GM23338 (cell line): ENCODE data around the gene VAPB. TPM values are rescaled to one million over a fixed set of nuclear protein-coding genes. Genes with fewer than 3 reads are reported as not detected.

Experiments used
- JUNB ChIP-seq: IDR thresholded peaks from one replicate; pipeline ENCODE4 v1.6.1; 2016; ENCODE audit warnings: antibody characterized with exemption; ENCODE audit not compliant: unreplicated experiment
- NANOG ChIP-seq: IDR thresholded peaks from 2 replicates; pipeline ENCODE4 v1.6.1; 2016; ENCODE audit warnings: antibody characterized with exemption, borderline replicate concordance
- STAT1 ChIP-seq: IDR thresholded peaks from one replicate; pipeline ENCODE4 v1.6.1; 2016; ENCODE audit warnings: antibody characterized with exemption; ENCODE audit not compliant: unreplicated experiment
- ZNF114 ChIP-seq: fragments of 250-450 bp; sonication (Bioruptor Pico); IDR thresholded peaks from 2 replicates; pipeline ENCODE4 v1.5.0; 2020; ENCODE audit warnings: mild to moderate bottlenecking, moderate library complexity
- ZNF331 ChIP-seq: fragments of 250-450 bp; sonication (Bioruptor Pico); IDR thresholded peaks from 2 replicates; pipeline ENCODE4 v1.5.0; 2020; ENCODE audit warnings: low read depth, mild to moderate bottlenecking, moderate library complexity
- polyA plus RNA-seq: library from polyadenylated mRNA; unstranded; fragments of >200 nt; fragmentation: Nextera tagmentation; extraction: Ambion mirVana; gene quantifications from 2 replicates; pipeline ENCODE4 v1.2.1, GENCODE V29; 2016
- total RNA-seq: library from RNA; depleted of rRNA; stranded (reverse); fragments of >200 nt; shearing (Covaris generic); gene quantifications from 2 replicates; pipeline ENCODE4 v1.2.3, GENCODE V29; 2014
- TF ChIP-seq, protein P1 (sequence below): fragments of 250-450 bp; sonication (Bioruptor Pico); IDR thresholded peaks from 2 replicates; pipeline ENCODE4 v1.5.0; 2020; ENCODE audit warnings: mild to moderate bottlenecking, moderate library complexity
- TF ChIP-seq, protein P2 (sequence below), 2 experiments: fragments of 200-600 bp in 1 of 2; sonication (generic) in 1 of 2; conservative IDR thresholded peaks; 2 replicates each; pipeline versions ENCODE4 v1.5.1 to v1.6.1; 2016 to 2017; ENCODE audit warnings: antibody characterized with exemption in 2 of 2, low read depth in 2 of 2, mild to moderate bottlenecking in 2 of 2, moderate library complexity in 1 of 2
- TF ChIP-seq, protein P3 (sequence below): IDR thresholded peaks from one replicate; pipeline ENCODE4 v1.6.1; 2018; ENCODE audit warnings: antibody characterized with exemption; ENCODE audit not compliant: unreplicated experiment

VAPB gene
- total and polyA plus RNA-seq, 2 experiments from 2014 or later: 18.8 to 22.9 TPM

DNA sequence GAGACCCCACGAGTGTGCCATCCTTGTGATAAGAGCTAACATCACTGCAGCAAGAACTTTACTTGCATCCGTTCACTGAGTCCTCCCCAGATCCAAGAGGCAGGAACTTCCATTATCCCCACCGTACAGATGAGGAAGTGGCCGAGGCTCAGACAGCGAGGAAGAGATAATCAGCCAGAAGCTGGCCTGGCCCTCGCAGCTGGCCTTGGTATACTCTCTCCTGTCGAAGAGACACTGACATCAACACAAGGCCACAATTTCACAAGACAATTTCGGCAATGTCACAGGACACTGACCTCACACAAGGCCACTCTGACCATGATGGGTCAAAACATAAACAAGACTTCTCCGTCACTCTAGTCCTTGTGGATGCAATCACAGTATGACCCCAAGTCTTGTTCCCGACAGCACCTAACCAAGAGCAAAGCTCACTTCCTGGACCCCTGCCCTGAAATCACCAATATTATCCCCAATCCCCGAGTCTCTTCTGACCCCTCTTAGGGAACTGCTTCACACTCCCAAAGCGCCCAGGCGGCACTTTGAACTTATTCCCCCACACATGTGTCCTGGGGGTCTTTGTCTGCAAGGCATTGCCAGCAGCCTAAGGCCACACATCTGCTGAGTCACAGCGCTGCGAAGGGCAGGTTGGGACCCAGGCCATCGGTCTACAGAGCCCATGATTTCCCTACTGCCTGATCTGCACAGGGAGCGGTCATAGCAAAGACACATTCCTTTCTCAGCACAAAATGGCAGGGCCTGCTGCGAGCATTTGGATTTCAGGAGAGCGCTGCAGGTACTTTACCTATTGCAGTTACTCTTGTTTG, 14.8 kb upstream of the VAPB start (continued):
- TF ChIP-seq, protein P1, sequence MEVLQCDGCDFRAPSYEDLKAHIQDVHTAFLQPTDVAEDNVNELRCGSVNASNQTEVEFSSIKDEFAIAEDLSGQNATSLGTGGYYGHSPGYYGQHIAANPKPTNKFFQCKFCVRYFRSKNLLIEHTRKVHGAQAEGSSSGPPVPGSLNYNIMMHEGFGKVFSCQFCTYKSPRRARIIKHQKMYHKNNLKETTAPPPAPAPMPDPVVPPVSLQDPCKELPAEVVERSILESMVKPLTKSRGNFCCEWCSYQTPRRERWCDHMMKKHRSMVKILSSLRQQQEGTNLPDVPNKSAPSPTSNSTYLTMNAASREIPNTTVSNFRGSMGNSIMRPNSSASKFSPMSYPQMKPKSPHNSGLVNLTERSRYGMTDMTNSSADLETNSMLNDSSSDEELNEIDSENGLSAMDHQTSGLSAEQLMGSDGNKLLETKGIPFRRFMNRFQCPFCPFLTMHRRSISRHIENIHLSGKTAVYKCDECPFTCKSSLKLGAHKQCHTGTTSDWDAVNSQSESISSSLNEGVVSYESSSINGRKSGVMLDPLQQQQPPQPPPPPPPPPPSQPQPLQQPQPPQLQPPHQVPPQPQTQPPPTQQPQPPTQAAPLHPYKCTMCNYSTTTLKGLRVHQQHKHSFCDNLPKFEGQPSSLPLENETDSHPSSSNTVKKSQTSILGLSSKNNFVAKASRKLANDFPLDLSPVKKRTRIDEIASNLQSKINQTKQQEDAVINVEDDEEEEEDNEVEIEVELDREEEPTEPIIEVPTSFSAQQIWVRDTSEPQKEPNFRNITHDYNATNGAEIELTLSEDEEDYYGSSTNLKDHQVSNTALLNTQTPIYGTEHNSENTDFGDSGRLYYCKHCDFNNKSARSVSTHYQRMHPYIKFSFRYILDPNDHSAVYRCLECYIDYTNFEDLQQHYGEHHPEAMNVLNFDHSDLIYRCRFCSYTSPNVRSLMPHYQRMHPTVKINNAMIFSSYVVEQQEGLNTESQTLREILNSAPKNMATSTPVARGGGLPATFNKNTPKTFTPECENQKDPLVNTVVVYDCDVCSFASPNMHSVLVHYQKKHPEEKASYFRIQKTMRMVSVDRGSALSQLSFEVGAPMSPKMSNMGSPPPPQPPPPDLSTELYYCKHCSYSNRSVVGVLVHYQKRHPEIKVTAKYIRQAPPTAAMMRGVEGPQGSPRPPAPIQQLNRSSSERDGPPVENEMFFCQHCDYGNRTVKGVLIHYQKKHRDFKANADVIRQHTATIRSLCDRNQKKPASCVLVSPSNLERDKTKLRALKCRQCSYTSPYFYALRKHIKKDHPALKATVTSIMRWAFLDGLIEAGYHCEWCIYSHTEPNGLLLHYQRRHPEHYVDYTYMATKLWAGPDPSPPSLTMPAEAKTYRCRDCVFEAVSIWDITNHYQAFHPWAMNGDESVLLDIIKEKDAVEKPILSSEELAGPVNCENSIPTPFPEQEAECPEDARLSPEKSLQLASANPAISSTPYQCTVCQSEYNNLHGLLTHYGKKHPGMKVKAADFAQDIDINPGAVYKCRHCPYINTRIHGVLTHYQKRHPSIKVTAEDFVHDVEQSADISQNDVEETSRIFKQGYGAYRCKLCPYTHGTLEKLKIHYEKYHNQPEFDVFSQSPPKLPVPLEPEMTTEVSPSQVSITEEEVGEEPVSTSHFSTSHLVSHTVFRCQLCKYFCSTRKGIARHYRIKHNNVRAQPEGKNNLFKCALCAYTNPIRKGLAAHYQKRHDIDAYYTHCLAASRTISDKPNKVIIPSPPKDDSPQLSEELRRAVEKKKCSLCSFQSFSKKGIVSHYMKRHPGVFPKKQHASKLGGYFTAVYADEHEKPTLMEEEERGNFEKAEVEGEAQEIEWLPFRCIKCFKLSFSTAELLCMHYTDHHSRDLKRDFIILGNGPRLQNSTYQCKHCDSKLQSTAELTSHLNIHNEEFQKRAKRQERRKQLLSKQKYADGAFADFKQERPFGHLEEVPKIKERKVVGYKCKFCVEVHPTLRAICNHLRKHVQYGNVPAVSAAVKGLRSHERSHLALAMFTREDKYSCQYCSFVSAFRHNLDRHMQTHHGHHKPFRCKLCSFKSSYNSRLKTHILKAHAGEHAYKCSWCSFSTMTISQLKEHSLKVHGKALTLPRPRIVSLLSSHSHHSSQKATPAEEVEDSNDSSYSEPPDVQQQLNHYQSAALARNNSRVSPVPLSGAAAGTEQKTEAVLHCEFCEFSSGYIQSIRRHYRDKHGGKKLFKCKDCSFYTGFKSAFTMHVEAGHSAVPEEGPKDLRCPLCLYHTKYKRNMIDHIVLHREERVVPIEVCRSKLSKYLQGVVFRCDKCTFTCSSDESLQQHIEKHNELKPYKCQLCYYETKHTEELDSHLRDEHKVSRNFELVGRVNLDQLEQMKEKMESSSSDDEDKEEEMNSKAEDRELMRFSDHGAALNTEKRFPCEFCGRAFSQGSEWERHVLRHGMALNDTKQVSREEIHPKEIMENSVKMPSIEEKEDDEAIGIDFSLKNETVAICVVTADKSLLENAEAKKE (CRISPR knock-in tag): no peak
- no peak for TF ChIP-seq JUNB
- TF ChIP-seq ZNF331: no peak
- TF ChIP-seq, protein P2, sequence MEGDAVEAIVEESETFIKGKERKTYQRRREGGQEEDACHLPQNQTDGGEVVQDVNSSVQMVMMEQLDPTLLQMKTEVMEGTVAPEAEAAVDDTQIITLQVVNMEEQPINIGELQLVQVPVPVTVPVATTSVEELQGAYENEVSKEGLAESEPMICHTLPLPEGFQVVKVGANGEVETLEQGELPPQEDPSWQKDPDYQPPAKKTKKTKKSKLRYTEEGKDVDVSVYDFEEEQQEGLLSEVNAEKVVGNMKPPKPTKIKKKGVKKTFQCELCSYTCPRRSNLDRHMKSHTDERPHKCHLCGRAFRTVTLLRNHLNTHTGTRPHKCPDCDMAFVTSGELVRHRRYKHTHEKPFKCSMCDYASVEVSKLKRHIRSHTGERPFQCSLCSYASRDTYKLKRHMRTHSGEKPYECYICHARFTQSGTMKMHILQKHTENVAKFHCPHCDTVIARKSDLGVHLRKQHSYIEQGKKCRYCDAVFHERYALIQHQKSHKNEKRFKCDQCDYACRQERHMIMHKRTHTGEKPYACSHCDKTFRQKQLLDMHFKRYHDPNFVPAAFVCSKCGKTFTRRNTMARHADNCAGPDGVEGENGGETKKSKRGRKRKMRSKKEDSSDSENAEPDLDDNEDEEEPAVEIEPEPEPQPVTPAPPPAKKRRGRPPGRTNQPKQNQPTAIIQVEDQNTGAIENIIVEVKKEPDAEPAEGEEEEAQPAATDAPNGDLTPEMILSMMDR (conservative IDR thresholded peaks at IDR 0.05; ENCODE audit: low read depth in 2 of 2): no peak
- TF ChIP-seq STAT1: no peak
- no peak for TF ChIP-seq ZNF114
- no peak for TF ChIP-seq NANOG
- TF ChIP-seq, protein P3, sequence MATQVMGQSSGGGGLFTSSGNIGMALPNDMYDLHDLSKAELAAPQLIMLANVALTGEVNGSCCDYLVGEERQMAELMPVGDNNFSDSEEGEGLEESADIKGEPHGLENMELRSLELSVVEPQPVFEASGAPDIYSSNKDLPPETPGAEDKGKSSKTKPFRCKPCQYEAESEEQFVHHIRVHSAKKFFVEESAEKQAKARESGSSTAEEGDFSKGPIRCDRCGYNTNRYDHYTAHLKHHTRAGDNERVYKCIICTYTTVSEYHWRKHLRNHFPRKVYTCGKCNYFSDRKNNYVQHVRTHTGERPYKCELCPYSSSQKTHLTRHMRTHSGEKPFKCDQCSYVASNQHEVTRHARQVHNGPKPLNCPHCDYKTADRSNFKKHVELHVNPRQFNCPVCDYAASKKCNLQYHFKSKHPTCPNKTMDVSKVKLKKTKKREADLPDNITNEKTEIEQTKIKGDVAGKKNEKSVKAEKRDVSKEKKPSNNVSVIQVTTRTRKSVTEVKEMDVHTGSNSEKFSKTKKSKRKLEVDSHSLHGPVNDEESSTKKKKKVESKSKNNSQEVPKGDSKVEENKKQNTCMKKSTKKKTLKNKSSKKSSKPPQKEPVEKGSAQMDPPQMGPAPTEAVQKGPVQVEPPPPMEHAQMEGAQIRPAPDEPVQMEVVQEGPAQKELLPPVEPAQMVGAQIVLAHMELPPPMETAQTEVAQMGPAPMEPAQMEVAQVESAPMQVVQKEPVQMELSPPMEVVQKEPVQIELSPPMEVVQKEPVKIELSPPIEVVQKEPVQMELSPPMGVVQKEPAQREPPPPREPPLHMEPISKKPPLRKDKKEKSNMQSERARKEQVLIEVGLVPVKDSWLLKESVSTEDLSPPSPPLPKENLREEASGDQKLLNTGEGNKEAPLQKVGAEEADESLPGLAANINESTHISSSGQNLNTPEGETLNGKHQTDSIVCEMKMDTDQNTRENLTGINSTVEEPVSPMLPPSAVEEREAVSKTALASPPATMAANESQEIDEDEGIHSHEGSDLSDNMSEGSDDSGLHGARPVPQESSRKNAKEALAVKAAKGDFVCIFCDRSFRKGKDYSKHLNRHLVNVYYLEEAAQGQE: no peak
